ENCODE data around the gene KCTD16.

Gene KCTD16

GRCh38 chr5:144298658-144299057, 128.0 kb downstream of the KCTD16 start:
- TF ChIP-seq, protein P1, sequence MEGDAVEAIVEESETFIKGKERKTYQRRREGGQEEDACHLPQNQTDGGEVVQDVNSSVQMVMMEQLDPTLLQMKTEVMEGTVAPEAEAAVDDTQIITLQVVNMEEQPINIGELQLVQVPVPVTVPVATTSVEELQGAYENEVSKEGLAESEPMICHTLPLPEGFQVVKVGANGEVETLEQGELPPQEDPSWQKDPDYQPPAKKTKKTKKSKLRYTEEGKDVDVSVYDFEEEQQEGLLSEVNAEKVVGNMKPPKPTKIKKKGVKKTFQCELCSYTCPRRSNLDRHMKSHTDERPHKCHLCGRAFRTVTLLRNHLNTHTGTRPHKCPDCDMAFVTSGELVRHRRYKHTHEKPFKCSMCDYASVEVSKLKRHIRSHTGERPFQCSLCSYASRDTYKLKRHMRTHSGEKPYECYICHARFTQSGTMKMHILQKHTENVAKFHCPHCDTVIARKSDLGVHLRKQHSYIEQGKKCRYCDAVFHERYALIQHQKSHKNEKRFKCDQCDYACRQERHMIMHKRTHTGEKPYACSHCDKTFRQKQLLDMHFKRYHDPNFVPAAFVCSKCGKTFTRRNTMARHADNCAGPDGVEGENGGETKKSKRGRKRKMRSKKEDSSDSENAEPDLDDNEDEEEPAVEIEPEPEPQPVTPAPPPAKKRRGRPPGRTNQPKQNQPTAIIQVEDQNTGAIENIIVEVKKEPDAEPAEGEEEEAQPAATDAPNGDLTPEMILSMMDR (IDR thresholded peaks at IDR 0.05; ENCODE audit: extremely low read depth, missing control alignments) = no peak
- no peak for DNase-seq (ENCODE audit: low spot score)

GRCh38 chr5:144304688-144305087, 134.0 kb downstream of the KCTD16 start:
- TF ChIP-seq, protein P1 (IDR thresholded peaks at IDR 0.05; ENCODE audit: extremely low read depth, missing control alignments) = no peak
- DNase-seq (ENCODE audit: low spot score) = no peak

- DNase-seq (ENCODE audit: low spot score) = no peak
- TF ChIP-seq, protein P1 (IDR thresholded peaks at IDR 0.05; ENCODE audit: extremely low read depth, missing control alignments) = no peak
These were observed 137.1 kb downstream of the KCTD16 start for GRCh38 chr5:144307736-144308135.

DNA sequence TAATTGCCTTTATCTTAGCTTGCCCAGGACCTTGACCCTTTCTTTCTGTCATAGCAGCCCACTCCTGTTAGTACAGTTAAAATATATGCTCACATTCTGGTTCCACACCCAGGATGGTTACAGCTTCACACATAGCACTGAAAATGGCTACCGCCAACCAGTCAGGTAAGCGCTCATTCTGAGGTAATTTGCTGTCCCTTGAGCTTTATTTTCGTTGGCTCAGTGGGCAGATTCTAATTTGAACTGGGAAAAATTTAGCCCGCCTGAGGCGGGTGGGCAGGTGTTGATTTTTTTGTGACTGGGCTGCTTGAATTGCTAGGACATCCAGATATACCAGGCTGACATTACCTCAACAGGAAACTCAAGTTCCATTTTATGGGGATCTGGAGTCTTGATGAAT, 137.5 kb downstream of the KCTD16 start:
- no peak for DNase-seq (ENCODE audit: low spot score)
- TF ChIP-seq, protein P1 (IDR thresholded peaks at IDR 0.05; ENCODE audit: extremely low read depth, missing control alignments) = no peak

GRCh38 chr5:144308906-144309670, 138.4 kb downstream of the KCTD16 start:
- TF ChIP-seq, protein P1 (IDR thresholded peaks at IDR 0.05; ENCODE audit: extremely low read depth, missing control alignments) = no peak
- no peak for DNase-seq (ENCODE audit: low spot score)

DNA sequence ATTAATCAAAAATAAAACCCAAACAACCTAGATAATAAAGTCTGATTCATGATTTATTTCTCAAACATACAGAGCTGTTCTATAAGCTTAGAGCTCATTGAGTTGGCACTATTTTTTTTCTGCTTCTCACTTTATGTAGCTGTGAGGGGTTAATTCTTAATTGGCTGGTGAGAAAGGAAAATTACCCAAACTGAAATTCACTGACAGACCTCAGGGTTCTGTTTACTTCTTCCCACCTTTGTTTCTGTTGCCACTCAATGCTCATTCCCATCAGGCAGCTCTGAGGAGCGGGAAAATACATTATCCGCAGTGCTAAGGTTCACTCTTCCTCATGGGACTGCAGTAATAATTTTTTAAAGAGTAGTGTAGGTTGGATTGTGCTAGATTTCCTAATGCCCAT, 139.9 kb downstream of the KCTD16 start:
- no peak for DNase-seq (ENCODE audit: low spot score)
- TF ChIP-seq, protein P1 (IDR thresholded peaks at IDR 0.05; ENCODE audit: extremely low read depth, missing control alignments) = no peak

- TF ChIP-seq, protein P1 (IDR thresholded peaks at IDR 0.05; ENCODE audit: extremely low read depth, missing control alignments) = no peak
These were observed 142.6 kb downstream of the KCTD16 start for GRCh38 chr5:144313147-144313726.

More at GRCh38 chr5:144313147-144313726, 142.6 kb downstream of the KCTD16 start:
- no peak for DNase-seq (ENCODE audit: low spot score)
